SK-N-SH (cell line): Measurements from ENCODE around the gene KRTAP22-2. TPM values are rescaled to one million over a fixed set of nuclear protein-coding genes. Genes with fewer than 3 reads are reported as not detected.

Experiments used
- CTCF ChIA-PET: fragments of 300-600, 350-600 bp; formaldehyde crosslinking; extraction: SDS; loops from one replicate; lab custom pipeline; 2021; lab: Yijun Ruan, JAX
- POLR2A ChIA-PET: fragments of 350-600 bp; sonication (Branson Sonifier 250); formaldehyde crosslinking; extraction: SDS; loops from one replicate; lab custom pipeline; 2020; ENCODE audit warnings: antibody characterized with exemption, inconsistent platforms; lab: Yijun Ruan, JAX
- DNase-seq: peaks from one replicate; pipeline ENCODE4 v3.0.0; 2012
- H2AFZ ChIP-seq: fragments of 200-600 bp; sonication (generic); 2 replicates; pipeline ENCODE4 v1.8.1; 2016; ENCODE audit warnings: antibody characterized with exemption, mild to moderate bottlenecking, low read depth
- H3F3A ChIP-seq: fragments of 200-600 bp; sonication (generic); replicated peaks from 2 replicates; pipeline ENCODE3; 2016; ENCODE audit warnings: antibody characterized with exemption, mild to moderate bottlenecking; ENCODE audit not compliant: insufficient read depth
- H3K27ac ChIP-seq, 2 experiments: fragments of 200-500 bp in 1 of 2; fragments of 200-600 bp in 1 of 2; sonication (Bioruptor generic) in 1 of 2; sonication (generic), shearing (Covaris generic) in 1 of 2; 2 replicates each; pipeline versions ENCODE4 v1.5.1 to v1.6.1; 2014 to 2016; ENCODE audit warnings: low read depth in 2 of 2, inconsistent platforms in 1 of 2, low read length in 1 of 2, mild to moderate bottlenecking in 1 of 2, mixed read lengths in 1 of 2
- H3K27me3 ChIP-seq: fragments of 200-600 bp; sonication (generic), shearing (Covaris generic); 2 replicates; pipeline ENCODE4 v1.6.1; 2016; ENCODE audit warnings: mixed run types; ENCODE audit not compliant: insufficient read depth
- H3K36me3 ChIP-seq, 2 experiments: fragments of 200-500 bp in 1 of 2; fragments of 200-600 bp in 1 of 2; sonication (Bioruptor generic) in 1 of 2; sonication (generic) in 1 of 2; replicated peaks in 1 of 2; 2 replicates each; pipeline versions ENCODE3 to v1.5.1; 2014 to 2016; ENCODE audit warnings: low read length in 1 of 2, mild to moderate bottlenecking in 1 of 2; ENCODE audit not compliant: insufficient read depth in 2 of 2, control insufficient read depth in 1 of 2
- H3K4me1 ChIP-seq, 2 experiments: fragments of 200-500 bp in 1 of 2; fragments of 200-600 bp in 1 of 2; sonication (Bioruptor generic) in 1 of 2; sonication (generic), shearing (Covaris generic) in 1 of 2; 2 replicates each; pipeline versions ENCODE4 v1.5.1 to v1.6.1; 2014 to 2016; ENCODE audit warnings: low read depth in 1 of 2, low read length in 1 of 2, mixed run types in 1 of 2; ENCODE audit not compliant: insufficient read depth in 2 of 2, control insufficient read depth in 1 of 2
- H3K4me2 ChIP-seq: fragments of 200-600 bp; sonication (generic), shearing (Covaris generic); 2 replicates; pipeline ENCODE4 v1.6.1; 2017; ENCODE audit warnings: mixed run types
- H3K4me3 ChIP-seq, 2 experiments: fragments of 200-500 bp in 1 of 2; fragments of 200-600 bp in 1 of 2; sonication (Bioruptor generic) in 1 of 2; sonication (generic), shearing (Covaris generic) in 1 of 2; 2 replicates each; pipeline versions ENCODE4 v1.5.1 to v1.8.1; 2014 to 2016; ENCODE audit warnings: low read depth in 2 of 2, inconsistent platforms in 1 of 2, low read length in 1 of 2, mild to moderate bottlenecking in 1 of 2, mixed read lengths in 1 of 2, moderate library complexity in 1 of 2
- H3K79me2 ChIP-seq: fragments of 200-600 bp; sonication (generic); 2 replicates; pipeline ENCODE4 v1.8.1; 2017; ENCODE audit warnings: mild to moderate bottlenecking; ENCODE audit not compliant: insufficient read depth
- H3K9ac ChIP-seq: fragments of 200-600 bp; sonication (generic); 2 replicates; pipeline ENCODE4 v1.6.1; 2017; ENCODE audit warnings: mixed run types
- H3K9me2 ChIP-seq: fragments of 200-600 bp; sonication (generic); 2 replicates; pipeline ENCODE4 v1.6.1; 2017; ENCODE audit warnings: mixed run types
- H3K9me3 ChIP-seq: fragments of 200-600 bp; sonication (generic); 2 replicates; pipeline ENCODE4 v1.6.1; 2017; ENCODE audit warnings: mixed run types, mild to moderate bottlenecking, moderate library complexity
- H4K20me1 ChIP-seq: fragments of 200-600 bp; sonication (generic); 2 replicates; pipeline ENCODE4 v1.6.1; 2017; ENCODE audit warnings: mild to moderate bottlenecking, mixed run types; ENCODE audit not compliant: insufficient read depth
- JUND ChIP-seq: IDR thresholded peaks from 2 replicates; pipeline ENCODE4 v1.4.0; 2012
- NFIC ChIP-seq: IDR thresholded peaks from 2 replicates; pipeline ENCODE4 v1.4.0; 2012; ENCODE audit warnings: borderline replicate concordance
- POLR2AphosphoS5 ChIP-seq: IDR thresholded peaks from 2 replicates; pipeline ENCODE4 v1.6.1; 2012; ENCODE audit warnings: low read depth, low read length
- RCOR1 ChIP-seq: fragments of 150-350 bp; IDR thresholded peaks from 2 replicates; pipeline ENCODE4 v1.6.1; 2017; ENCODE audit warnings: antibody characterized with exemption, low read length
- SIN3A ChIP-seq: IDR thresholded peaks from 2 replicates; pipeline ENCODE4 v1.6.1; 2012; ENCODE audit warnings: low read depth, mild to moderate bottlenecking, low read length, moderate library complexity, borderline replicate concordance
- TAF1 ChIP-seq: IDR thresholded peaks from 2 replicates; pipeline ENCODE4 v1.6.1; 2012; ENCODE audit warnings: low read depth, mild to moderate bottlenecking, low read length, moderate library complexity, borderline replicate concordance
- WGBS: methylation state at CpG from one replicate; pipeline ENCODE4 v1.1.6; 2017; ENCODE audit warnings: low lambda C conversion rate; 5-methylcytosine and 5-hydroxymethylcytosine counted together
- polyA plus RNA-seq, 3 experiments: library from polyadenylated mRNA; depleted of rRNA; stranded (reverse); fragments of >200 nt; gene quantifications; 2 replicates each; pipeline ENCODE4 v1.2.3, GENCODE V29; 2012
- TF ChIP-seq, protein P1 (sequence below): IDR thresholded peaks from 2 replicates; pipeline ENCODE4 v1.4.0; 2012; ENCODE audit warnings: low read depth
- TF ChIP-seq, protein P2 (sequence below): fragments of 200-600 bp; sonication (generic); IDR thresholded peaks from 2 replicates; pipeline ENCODE4 v1.6.1; 2017; ENCODE audit warnings: antibody characterized with exemption, mild to moderate bottlenecking, moderate library complexity
- TF ChIP-seq, protein P3 (sequence below): fragments of 150-350 bp; IDR thresholded peaks from 2 replicates; pipeline ENCODE4 v1.6.1; 2017; ENCODE audit warnings: antibody characterized with exemption, low read length, low read depth, borderline replicate concordance

KRTAP22-2 gene
- polyA plus RNA-seq, 1 of the 3 experiments (the other 2 are of a cell fraction): not detected

DNA sequence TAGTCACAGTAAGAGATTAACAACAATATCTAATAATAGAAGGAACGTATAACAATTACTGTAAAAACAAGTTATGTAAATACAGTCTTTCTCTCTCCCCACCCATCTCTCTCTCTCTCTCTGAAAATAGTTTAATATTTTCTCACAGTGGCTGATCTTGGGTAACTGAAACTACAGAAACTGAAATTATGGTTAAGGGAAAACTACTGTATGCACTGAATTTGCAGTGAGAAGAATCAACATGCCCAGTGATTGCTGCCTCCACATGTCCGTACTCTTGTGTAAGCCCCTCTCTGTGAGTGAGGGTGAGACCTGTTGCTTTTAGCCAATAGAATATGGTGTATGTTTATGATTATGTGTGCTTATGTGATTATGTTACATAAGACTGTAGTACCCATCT is 21.9 kb upstream of the KRTAP22-2 start:
- Histone ChIP-seq H3K79me2 (no peaks in the 10 kb centered on the region), H3K4me2 (no peak overlapping the region), H2AFZ (no peak overlapping the region; the same call in 1 of the 2 replicates), H3K4me3 (no peak overlapping the region), H3K9ac (no peak overlapping the region), H3F3A (no peaks in the 10 kb centered on the region), H3K4me1 (no peaks in the 10 kb centered on the region), H3K9me3 (no peaks in the 10 kb centered on the region), H3K9me2 (no peaks in the 10 kb centered on the region), H3K27me3 (no peaks in the 10 kb centered on the region), H3K27ac (no peak overlapping the region), H4K20me1 (no peaks in the 10 kb centered on the region), H3K36me3 (no peaks in the 10 kb centered on the region)
- 8% methylated on average over 2 of the region's 2 CpGs for WGBS
- CTCF ChIA-PET: no interaction called here
- no peak for DNase-seq
- TF ChIP-seq POLR2AphosphoS5: no peak
- no peak for TF ChIP-seq SIN3A
- TF ChIP-seq, protein P1, sequence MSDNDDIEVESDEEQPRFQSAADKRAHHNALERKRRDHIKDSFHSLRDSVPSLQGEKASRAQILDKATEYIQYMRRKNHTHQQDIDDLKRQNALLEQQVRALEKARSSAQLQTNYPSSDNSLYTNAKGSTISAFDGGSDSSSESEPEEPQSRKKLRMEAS: no peak
- TF ChIP-seq TAF1: no peak
- no peak for TF ChIP-seq NFIC
- TF ChIP-seq, protein P2, sequence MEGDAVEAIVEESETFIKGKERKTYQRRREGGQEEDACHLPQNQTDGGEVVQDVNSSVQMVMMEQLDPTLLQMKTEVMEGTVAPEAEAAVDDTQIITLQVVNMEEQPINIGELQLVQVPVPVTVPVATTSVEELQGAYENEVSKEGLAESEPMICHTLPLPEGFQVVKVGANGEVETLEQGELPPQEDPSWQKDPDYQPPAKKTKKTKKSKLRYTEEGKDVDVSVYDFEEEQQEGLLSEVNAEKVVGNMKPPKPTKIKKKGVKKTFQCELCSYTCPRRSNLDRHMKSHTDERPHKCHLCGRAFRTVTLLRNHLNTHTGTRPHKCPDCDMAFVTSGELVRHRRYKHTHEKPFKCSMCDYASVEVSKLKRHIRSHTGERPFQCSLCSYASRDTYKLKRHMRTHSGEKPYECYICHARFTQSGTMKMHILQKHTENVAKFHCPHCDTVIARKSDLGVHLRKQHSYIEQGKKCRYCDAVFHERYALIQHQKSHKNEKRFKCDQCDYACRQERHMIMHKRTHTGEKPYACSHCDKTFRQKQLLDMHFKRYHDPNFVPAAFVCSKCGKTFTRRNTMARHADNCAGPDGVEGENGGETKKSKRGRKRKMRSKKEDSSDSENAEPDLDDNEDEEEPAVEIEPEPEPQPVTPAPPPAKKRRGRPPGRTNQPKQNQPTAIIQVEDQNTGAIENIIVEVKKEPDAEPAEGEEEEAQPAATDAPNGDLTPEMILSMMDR: no peak
- TF ChIP-seq RCOR1: no peak
- no peak for TF ChIP-seq JUND
- POLR2A ChIA-PET: no interaction called here

DNA sequence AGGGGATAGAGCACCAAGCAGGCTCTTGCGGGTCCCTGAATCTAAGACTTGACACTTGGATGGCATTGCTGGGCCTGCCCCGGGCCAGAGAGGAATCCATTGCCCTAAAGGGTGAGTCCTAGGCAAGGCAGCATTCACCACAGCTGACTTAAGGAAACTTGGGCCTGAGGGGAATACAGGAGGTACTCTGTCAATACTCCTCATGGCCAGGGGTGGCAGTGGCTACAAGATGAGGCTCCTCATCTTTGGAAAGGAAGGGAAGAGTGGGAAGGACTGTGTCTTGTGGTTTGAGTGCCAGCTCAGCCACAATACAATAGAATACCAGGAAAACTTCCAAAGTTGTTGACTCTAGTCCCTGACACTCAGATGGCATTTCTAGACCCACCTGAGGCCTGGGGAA is 15.8 kb upstream of the KRTAP22-2 start:
- Histone ChIP-seq H4K20me1 (no peaks in the 10 kb centered on the region), H3K36me3 (no peaks in the 10 kb centered on the region), H2AFZ (no peak overlapping the region), H3K4me1 (no peaks in the 10 kb centered on the region), H3K9ac (no peak overlapping the region), H3K79me2 (no peaks in the 10 kb centered on the region), H3K9me3 (no peaks in the 10 kb centered on the region), H3K9me2 (no peaks in the 10 kb centered on the region), H3K4me2 (no peak overlapping the region), H3K27ac (no peak overlapping the region), H3K4me3 (no peak overlapping the region), H3K27me3 (no peaks in the 10 kb centered on the region), H3F3A (no peaks in the 10 kb centered on the region)
- DNase-seq: no peak
- ChIA-PET CTCF (no interaction called here), POLR2A (no interaction called here)
- TF ChIP-seq, protein P3, sequence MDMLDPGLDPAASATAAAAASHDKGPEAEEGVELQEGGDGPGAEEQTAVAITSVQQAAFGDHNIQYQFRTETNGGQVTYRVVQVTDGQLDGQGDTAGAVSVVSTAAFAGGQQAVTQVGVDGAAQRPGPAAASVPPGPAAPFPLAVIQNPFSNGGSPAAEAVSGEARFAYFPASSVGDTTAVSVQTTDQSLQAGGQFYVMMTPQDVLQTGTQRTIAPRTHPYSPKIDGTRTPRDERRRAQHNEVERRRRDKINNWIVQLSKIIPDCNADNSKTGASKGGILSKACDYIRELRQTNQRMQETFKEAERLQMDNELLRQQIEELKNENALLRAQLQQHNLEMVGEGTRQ: no peak
- TF ChIP-seq, protein P2: peak; percentile 21; the same call in 1 of the 2 replicates
- 0% methylated on average over 2 of the region's 2 CpGs for WGBS
